Pulmonary artery endothelial cell (primary cell): ENCODE results near the gene PI4KB. TPM values are rescaled to one million over a fixed set of nuclear protein-coding genes. Genes with fewer than 3 reads are reported as not detected.

Experiments
- DNase-seq: peaks from one replicate; pipeline ENCODE4 v3.0.0-alpha.2; 2011; ENCODE audit warnings: low read depth, low spot score
- total RNA-seq: library from RNA; depleted of rRNA; stranded (reverse); fragments of >200 nt; gene quantifications from 2 replicates; pipeline ENCODE4 v1.2.3, GENCODE V29; 2014

The PI4KB gene
- total RNA-seq, 1 donor from 2014 or later = 39.4 TPM

DNA sequence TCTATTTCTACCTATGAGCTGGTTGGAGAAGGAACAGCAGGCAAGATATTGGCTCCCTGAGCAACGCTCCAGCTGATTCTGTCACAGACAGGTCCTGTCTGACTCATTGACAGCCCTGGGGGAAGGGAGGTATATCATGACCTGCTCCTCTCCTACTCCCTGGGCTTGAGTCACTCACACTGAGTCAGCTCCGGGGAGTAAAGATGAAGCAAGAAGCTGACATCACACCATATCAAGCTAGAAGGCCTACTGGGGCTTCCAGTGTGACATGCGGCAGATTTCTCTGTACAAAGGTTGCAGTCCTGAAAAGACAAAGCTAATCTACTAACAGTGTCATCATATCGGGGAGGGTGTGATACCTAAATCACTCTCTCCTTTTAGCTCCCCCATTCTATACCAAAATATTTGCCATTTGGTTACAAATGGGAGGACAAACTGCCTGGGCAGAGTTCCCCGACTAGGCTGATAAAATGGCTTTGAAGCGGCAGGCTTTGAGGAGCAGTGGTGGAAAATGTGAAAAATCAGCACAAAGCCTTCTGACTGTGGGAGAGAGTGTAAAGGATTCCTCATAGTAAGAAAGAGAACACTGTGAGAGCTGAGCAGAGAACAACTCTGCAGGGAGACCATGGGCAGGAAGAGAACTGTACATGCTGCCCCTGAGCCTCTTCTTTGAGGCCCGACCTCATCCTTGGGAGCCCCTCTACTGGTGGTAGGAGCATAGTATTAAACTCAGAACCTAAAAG, 15.5 kb downstream of the PI4KB start:
- DNase-seq = peak; percentile 81

- no peak for DNase-seq
These were observed 16.2 kb downstream of the PI4KB start for GRCh38 chr1:151311011-151311410.

- DNase-seq = no peak
These were observed 17.3 kb downstream of the PI4KB start for GRCh38 chr1:151309811-151310323.

GRCh38 chr1:151294742-151295462, 32.3 kb downstream of the PI4KB start:
- DNase-seq = no peak

DNA sequence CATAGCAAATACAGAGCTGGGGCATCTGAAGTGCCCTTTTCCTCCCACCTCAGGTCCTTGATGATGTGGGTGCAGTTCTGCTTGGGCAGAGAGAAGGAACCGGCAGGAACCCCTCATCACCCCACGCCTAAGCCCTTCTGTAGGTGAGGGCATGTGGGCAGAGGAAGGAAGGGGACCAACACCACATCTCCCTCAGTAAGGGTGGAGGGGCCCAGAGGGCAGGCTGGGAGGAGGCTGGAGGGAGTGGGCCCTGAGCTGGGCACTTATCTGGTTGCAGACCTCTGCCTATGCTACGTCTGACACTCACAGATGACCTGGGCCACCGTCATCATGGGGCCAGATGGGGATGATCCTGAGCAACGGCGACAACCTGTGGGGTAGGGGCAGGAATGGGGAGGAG, 34.1 kb downstream of the PI4KB start:
- DNase-seq = no peak

- DNase-seq = no peak
These were observed 34.8 kb downstream of the PI4KB start for GRCh38 chr1:151292207-151293030.

DNA sequence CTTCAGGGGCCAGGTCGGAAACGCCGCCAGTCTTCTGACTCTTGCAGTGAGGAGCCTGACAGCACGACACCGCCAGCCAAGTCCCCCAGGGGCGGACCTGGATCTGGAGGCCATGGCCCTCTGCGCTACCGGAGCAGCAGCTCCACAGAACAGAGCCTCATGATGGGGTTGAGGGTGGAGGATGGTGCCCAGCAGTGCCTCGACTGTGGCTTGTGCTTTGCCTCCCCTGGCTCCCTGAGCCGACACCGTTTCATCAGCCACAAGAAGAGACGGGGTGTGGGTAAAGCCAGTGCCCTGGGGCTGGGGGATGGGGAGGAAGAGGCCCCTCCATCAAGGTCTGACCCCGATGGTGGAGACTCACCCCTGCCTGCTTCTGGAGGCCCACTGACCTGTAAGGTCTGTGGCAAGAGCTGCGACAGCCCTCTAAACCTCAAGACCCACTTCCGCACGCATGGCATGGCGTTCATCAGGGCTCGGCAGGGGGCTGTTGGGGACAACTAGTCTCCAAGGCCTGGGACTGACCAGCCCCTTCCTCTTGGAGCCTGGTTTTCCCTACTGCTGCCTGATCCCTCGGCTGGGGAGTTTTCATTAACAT, 36.4 kb downstream of the PI4KB start:
- no peak for DNase-seq

DNA sequence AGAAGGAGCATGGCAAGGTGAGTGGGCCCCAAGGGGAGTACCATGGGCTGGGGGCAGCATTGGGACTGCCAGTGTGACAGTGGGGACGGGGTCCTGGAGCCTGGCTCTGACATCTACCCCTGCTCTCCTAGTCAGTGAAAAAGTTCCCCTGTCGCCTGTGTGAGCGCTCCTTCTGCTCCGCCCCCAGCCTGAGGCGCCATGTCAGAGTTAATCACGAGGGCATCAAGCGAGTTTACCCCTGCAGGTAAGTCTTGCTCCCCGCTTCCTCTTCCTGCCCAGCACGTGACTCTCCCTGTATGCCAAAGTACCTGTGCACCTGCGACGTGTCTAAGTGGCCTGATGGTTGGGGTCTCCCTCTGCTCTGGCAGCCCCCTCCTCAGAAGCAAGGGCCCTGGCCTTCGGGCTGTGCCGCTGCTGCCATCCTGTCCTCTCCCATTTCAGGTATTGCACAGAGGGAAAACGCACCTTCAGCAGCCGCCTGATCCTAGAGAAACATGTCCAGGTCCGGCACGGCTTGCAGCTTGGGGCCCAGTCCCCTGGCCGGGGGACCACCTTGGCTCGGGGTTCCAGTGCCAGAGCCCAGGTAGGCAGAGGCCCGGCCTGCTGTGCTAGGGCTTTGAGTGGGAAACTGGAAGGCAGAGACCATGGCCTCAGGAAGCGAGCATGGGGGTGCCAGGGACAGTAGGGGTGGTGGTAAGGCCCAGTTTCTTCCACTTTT, 37.1 kb downstream of the PI4KB start:
- no peak for DNase-seq

DNA sequence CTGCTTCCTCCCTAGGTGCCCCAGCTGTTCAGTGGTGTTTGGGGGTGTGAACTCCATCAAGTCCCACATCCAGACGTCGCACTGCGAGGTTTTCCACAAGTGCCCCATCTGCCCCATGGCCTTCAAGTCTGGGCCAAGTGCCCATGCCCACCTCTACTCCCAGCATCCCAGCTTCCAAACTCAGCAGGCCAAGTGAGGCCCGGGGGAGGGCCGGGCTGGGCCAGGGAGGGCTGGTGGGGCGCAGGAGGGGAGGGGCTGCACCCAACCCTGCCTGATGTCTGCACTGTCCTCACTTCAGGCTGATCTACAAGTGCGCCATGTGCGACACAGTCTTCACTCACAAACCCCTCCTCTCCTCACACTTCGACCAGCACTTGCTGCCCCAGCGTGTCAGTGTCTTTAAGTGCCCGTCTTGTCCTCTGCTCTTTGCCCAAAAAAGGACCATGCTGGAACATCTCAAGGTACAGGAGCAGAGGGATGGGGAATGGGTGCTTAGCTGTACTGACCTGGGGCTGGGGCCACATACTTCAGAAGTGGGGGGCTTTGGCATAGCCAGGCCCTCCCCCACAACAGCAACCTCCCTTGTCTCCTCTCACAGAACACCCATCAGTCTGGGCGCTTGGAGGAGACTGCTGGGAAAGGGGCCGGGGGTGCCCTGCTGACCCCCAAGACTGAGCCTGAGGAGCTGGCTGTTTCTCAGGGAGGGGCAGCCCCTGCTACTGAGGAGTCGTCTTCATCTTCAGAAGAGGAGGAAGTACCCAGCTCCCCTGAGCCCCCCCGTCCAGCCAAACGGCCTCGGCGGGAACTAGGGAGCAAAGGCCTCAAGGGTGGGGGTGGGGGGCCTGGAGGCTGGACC, 37.9 kb downstream of the PI4KB start:
- DNase-seq = no peak

DNA sequence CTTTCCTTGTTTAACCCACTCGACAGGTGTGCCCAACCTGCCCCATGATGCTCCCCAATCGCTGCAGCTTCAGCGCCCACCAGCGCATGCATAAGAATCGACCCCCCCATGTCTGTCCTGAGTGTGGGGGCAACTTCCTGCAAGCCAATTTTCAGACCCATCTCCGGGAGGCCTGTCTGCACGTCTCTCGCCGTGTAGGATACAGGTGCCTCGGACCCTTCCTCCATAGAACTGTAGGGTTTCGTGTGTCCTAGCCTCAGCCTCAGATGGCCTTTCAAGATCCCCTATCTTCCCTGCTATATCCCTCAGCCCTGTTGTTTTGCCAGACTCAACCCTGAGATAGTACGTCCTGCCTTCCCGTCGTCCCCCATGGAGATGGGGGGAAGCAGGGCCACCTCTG, 38.7 kb downstream of the PI4KB start:
- DNase-seq = no peak

- DNase-seq = no peak
These were observed 39.3 kb downstream of the PI4KB start for GRCh38 chr1:151287767-151288500.

DNA sequence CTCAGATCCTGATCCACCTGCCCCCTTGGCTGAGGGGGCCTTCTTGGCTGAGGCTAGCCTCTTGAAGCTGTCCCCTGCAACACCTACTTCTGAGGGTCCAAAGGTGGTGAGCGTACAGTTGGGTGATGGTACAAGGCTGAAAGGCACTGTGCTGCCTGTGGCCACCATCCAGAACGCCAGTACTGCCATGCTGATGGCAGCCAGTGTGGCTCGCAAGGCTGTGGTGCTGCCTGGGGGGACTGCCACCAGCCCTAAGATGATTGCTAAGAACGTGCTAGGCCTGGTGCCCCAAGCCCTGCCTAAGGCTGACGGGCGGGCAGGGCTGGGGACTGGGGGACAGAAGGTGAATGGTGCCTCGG, 39.9 kb downstream of the PI4KB start:
- DNase-seq = no peak

DNA sequence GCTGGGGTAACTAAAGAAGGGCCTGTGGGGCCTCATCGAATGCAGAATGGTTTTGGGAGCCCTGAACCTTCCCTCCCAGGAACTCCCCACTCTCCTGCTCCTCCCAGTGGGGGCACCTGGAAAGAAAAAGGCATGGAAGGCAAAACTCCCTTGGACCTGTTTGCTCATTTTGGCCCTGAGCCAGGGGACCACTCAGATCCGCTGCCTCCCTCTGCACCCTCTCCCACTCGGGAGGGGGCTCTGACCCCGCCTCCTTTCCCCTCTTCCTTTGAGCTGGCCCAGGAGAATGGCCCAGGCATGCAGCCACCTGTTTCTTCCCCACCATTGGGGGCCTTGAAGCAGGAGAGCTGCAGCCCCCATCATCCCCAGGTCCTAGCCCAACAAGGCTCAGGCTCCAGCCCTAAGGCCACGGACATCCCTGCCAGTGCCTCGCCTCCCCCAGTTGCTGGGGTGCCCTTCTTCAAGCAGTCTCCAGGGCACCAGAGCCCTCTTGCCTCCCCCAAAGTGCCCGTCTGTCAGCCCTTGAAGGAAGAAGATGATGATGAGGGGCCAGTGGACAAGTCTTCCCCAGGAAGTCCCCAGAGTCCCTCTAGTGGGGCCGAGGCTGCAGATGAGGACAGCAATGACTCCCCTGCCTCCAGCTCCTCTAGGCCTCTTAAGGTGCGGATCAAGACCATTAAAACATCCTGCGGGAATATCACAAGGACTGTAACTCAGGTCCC, 40.4 kb downstream of the PI4KB start:
- DNase-seq = no peak

DNA sequence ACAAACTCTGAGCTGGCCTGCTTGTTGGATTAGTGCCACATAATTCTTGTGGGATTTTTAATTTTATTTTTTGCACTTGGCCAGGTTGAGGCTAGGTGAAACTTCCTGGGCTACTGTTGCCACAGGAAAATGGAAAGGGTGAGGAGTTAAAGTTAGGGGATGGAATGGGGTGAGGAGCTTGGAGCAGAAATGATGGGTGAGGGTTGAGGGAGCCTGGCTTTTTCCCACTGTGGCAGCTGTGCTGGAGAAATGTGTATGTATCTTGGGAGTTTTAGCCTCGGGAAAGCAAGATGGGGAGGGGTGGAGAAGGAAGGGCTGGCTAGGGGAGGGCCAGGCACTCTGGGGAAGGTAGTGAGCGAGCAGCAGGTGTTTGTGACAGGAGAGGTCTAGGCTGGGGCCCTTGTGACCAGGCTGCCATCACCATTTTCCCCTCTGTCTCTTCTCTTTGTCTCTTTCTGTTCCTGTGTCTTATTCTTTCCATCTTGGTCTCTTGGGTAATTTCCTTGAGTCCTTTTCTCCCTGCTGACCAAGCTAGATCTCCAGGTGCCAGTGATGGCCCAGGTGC, 43.1 kb downstream of the PI4KB start:
- DNase-seq = no peak

- DNase-seq = no peak
These were observed 44.1 kb downstream of the PI4KB start for GRCh38 chr1:151282883-151283725.

GRCh38 chr1:151281969-151282882, 45.0 kb downstream of the PI4KB start, which contains the start of gene ZNF687:
Gene ZNF687, plus strand, starts transcription at chr1:151282299. Its CDS starts 3,993 bp downstream, at chr1:151286292.
- peak; percentile 100 for DNase-seq
